CD4-positive, alpha-beta T cell treated with Interleukin-4 for 1 hour (primary cell): ENCODE data around the gene NDST1.

Source experiments
- DNase-seq, 2 donors: peaks; one replicate each; pipeline ENCODE4 v3.0.0-alpha.2; 2020 to 2022

Gene NDST1

GRCh38 chr5:150550286-150550685 is 42.4 kb downstream of the NDST1 start:
- DNase-seq = no peak

- DNase-seq = no peak
These were observed 43.1 kb downstream of the NDST1 start for GRCh38 chr5:150551066-150551465.

DNA sequence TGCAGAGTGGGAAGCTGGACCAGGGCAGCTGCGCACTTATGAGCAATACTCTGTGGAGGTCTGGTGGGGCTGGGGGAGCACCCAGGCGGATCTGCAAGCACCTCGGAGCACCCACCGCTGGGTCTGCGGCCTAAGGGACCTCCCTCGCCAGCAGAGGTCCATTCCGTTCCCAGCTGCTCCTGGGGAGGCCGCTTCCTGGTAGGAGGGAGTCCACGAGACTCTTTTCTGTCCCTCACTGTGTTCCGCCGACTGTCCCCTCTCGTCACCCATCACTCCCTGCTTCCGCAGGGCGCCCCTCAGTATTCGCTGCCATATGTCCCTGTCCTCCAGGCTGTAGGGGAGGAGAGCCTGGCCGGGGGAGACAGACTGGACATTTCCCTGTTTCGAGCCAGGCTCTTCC is 45.5 kb downstream of the NDST1 start:
- no peak for DNase-seq

DNA sequence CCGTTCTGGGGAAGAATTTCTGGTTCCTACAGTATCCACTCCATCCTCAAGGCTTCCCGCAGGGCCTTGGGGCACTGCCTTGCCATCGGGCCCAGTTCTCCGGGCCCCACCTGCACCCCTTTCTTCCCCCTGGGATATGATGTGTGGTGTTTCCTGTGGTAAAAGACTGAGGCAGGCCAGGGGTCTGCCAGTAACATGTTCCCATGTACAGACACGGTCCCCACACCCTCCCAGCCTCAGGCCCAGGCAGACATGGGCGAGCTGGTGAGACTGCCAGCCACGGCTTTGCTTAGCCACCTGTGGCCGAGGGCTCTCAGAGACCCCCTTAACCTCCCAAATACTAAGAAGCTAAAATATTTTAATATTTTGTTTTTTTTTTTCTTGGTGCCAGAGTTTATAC is 46.0 kb downstream of the NDST1 start:
- DNase-seq = no peak

DNA sequence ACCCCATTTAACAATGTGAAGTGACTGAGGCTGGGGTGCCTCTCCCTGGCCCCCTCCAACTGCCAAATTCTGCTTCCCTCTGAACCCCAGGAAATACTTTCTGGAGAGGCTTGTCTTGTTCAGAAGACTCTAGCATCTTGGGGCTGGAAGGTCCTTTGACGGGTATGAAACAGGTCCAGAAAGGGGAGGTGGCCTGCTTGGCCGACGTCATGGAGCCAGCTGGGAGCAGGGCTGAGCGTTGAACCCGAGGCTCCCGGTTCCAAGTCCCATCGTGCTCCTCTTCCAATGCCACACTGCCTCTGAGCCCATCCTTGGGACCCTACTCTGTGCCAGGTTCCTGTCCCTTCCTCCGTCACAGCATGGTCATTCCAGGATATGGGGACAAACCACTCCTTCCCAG is 46.9 kb downstream of the NDST1 start:
- DNase-seq = no peak

- no peak for DNase-seq
These were observed 48.2 kb downstream of the NDST1 start for GRCh38 chr5:150556106-150556505.

DNA sequence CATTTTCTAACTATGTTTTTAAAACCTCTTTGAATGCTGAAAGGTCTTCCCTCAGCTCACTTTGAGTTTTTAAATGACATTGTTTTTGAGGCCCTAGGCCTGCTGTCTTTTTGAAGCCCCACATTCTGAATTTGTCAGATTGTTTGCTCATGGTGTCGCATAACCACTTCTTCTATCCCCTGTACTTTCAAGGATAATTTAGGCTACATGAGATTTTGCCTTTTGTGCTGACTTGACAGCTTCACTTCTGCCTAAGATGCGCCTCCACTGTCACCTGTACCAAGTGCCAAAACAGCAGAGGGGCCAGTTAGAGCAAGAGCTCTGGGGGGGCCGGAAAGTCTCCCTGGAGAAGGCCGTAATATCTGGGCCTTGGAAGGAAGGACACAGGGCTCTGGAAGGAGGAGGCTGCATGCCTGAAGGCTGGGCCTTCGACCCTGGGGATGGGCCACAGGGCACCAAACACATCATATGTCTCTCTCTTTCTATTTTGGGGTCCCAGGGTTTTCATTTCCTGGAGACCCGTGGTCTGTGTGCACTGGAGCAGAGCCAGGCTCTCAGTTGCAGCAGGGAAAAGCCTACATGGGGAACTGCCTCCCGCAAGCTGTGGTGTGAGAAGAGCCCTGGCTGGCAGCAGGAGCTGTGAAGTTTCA is 49.1 kb downstream of the NDST1 start:
- no peak for DNase-seq

DNA sequence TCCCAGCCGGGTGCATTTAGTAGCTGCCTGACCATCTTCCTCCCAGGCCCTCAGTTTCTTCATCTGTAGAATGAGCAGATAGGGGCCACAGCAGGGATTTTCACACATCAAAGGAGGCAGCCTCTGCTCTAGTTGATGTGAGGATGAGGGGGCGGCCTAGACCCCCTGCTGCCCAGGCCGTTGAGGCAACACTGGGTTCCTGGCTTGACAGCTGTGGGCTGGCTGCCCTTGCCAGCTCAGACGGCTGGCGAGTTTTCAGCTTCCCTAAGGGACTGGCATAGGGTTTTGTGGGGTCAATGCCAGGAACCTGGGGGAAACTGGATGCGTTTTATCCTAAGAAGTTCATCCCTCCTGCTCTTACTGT is 49.6 kb downstream of the NDST1 start:
- no peak for DNase-seq

DNA sequence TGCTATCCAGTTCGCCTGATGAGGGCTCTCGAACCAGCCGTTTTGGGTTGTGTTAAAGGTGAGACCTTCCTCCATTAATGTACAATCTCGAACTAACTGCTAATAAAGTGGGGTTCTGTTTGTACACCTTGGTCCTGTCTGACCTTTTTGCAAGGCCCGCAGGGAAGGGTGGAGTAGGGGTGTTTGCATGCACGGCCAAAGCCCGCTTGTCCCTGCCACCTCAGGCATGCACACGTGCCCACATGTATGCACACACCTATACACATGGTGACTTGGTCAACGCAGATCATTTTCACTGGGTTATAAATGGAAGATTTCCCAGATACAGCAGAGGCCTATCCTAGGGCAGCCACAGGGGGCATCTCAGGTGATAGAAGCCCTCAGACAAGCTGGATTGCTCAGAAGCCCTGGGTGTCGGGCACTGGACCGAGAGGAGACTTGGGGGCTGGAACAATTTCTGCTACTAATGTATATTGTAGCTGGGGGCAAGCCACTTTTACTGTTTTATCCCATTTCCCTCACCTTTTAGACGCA is 50.2 kb downstream of the NDST1 start:
- DNase-seq = no peak

GRCh38 chr5:150559088-150559487 is 51.2 kb downstream of the NDST1 start:
- no peak for DNase-seq

DNA sequence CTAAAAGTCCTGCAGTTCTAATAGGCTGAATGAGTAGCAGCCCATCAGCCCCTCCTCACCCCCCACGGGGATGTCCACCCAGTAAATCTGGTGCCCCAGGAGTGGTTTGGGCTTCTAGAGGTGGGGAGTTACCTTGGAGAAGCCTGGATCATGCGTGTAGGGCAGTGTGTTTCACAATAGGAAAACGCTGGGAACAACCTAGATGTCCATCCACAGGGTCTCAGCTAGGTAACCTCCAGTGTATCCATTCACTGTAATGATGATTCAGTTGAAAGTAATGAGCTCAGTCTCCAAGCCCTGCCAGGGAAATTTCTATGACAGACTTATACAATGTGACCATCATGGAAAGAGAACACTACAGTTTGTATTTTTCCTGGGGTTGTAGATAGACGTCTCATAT is 51.8 kb downstream of the NDST1 start:
- DNase-seq = no peak

GRCh38 chr5:150560401-150561191 is 52.7 kb downstream of the NDST1 start:
- peak; percentile 82 to 85 for DNase-seq

DNA sequence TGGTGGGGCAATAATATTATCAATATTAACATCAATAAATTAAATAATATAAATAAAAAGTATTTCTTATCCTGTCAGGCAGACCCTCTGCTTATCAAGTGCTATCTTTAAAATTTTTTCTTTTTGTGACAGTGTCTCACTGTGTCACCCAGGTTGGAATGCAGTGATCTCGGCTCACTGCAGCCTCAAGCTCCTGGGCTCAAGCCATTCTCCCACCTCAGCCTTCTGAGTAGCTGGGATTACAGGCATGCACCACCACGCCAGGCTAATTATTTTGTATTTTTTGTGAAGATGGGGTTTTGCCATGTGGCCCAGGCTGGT is 53.2 kb downstream of the NDST1 start:
- no peak for DNase-seq

DNA sequence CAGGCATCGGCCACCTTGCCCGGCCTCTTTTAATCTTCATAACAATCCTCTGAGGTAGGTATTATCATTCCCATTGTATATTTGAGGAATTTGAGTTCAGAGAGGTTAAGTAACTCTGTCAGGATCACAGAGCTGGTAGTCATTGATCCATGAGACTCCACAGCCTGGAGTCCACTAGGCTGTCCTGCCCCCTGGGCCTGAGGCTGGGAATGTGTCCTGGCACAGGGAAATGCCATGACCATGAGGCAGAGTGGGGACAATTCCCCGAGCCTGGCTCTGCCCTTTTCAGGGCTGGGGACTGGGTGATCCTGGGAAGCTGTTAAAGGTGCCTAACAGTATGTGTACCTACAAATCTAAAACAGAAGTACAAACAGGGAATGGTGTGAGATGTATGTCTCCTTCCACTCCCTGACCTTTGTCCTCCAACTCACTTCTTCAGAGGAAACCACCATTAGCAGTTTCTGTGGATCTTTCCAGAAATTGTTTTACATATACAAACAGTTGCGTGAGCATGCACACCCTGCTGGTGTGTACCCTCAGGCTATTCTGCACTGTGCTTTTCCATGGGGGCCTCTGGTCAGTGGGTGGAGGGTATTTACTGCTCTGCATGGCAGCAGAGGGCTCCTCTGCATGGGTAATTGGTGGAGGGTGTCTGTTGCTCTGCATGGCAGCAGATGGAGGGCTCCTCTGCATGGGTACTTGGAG is 53.8 kb downstream of the NDST1 start:
- no peak for DNase-seq

- peak in 1 of 2 donors; percentile 31 for DNase-seq
These were observed 54.9 kb downstream of the NDST1 start for GRCh38 chr5:150562832-150563231.

- DNase-seq = no peak
These were observed 57.9 kb downstream of the NDST1 start for GRCh38 chr5:150565868-150566267.

DNA sequence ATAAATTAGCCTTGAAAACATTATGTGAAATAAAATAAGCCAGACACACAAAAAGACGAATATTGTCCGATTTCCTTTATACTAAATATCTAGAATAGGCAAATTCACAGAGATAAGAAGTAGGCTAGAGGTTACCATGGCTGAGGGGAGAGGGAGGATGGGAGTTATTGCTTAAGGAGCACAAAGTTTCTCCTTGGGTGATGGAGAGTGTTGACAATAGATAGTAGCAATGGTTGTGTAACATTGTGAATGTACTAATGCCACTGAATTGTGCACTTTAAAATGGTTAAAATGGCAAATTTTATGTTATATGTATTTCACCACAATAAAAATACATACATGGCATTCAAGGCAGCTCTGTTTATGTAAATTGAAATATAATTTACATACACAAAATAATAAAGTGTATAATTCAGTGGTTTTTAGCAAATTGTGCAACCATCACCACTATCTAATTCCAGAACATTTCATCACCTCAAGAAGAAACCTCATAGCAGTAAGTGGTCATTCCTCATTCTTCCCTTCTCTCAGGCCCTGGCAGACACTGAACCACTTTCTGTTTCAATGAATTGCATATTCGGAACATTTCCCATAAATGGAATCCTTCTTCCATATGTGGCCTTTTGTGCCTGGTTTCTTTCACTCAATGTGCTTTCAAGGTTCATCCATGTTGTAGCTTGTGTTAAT is 59.2 kb downstream of the NDST1 start:
- no peak for DNase-seq

DNA sequence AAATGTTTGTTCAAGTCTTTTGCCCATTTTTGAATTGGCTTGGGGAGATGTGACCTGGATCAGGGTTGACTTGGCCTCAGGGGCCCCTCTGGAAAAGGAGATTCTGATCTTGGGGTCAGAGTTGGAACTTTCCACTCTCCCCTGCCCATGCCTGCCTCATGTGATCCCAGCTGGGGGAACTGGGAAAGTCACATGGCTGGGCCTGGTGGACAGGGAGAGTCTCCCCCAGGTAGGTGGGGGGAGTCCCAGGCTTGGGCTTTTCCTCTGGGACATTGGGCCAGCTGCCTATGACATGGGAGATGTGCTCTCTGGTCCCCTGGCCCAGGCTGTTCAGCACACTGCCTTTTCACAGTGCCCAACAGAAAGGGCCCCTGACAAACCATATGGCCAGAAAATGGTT is 60.7 kb downstream of the NDST1 start:
- DNase-seq = no peak

GRCh38 chr5:150570333-150570732 is 62.4 kb downstream of the NDST1 start:
- DNase-seq = no peak

GRCh38 chr5:150571836-150572235 is 63.9 kb downstream of the NDST1 start:
- no peak for DNase-seq

DNA sequence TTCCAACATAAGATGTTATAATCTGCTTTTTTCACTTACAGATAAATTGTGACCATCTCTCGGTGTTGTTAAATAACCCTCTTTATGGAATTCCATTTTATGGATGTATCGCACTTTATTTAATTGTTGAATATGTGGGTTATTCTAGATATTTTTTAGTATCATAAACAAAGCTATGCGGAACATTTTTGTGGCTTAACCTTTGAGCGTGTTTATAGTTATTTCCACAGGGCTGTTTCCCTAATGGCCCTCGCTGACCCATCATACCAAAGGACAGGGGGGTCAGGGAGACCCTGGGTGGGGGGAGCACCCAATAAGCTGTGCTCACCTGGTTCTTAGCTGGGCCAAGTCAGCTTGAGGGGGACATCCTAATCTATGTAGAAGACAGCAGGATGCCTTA is 65.3 kb downstream of the NDST1 start:
- no peak for DNase-seq

- DNase-seq = no peak
These were observed 66.2 kb downstream of the NDST1 start for GRCh38 chr5:150573867-150574817.
